Measurements from ENCODE around the gene PRKAG2.

DNA sequence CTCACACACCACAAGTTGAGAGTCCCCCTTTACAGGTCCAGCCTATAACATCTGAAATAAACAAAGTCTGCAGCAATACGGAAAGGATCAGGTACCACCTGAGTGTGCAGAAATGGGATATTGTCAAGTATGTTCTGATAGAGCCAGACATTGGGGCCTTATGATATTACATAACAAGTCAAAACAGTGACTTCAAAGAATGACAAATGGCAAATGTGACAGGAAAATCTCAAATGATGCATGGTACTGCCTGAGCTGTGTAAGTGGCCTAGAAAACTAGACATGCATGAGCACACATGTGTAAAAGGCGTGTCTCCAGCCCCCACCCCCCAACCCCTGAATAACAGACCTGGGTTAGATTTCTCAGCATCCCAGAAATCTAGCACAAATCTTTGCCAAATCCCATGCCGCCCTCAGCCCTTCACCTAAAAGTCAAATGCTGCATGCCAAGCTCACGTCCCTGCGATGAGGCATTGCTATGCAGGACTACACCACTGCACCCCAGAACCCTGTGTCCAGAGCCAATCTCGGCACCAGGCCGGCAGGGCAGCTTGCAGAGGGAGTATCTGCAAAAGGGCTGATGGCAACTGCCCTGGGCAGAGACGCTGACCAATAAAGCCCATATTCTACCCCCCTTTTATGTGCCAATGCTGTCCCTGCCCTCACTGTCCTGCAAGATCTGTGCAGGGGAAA, 58.8 kb downstream of the PRKAG2 start:
- TF ChIP-seq, protein P1, sequence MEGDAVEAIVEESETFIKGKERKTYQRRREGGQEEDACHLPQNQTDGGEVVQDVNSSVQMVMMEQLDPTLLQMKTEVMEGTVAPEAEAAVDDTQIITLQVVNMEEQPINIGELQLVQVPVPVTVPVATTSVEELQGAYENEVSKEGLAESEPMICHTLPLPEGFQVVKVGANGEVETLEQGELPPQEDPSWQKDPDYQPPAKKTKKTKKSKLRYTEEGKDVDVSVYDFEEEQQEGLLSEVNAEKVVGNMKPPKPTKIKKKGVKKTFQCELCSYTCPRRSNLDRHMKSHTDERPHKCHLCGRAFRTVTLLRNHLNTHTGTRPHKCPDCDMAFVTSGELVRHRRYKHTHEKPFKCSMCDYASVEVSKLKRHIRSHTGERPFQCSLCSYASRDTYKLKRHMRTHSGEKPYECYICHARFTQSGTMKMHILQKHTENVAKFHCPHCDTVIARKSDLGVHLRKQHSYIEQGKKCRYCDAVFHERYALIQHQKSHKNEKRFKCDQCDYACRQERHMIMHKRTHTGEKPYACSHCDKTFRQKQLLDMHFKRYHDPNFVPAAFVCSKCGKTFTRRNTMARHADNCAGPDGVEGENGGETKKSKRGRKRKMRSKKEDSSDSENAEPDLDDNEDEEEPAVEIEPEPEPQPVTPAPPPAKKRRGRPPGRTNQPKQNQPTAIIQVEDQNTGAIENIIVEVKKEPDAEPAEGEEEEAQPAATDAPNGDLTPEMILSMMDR (IDR thresholded peaks at IDR 0.05) = no peak
- no peak for TF ChIP-seq POLR2A (IDR thresholded peaks at IDR 0.05)
